T-helper 1 cell treated with Interleukin-12 subunit alpha and Interleukin-12 subunit beta and Interleukin-4 antibody, amounts not matched to agents 30 ng/mL and 1 ng/mL, for 36 hours (primary cell): ENCODE measurements around the gene CPSF6. TPM values are rescaled to one million over a fixed set of nuclear protein-coding genes. Genes with fewer than 3 reads are reported as not detected.
"Not testable (repeated sequence)": the region's sequence is repeated elsewhere in the genome, so short reads cannot be mapped to it uniquely, and the experiment has no call there.

Experiments used
- intact Hi-C: fragments of 100-400 bp; cut with micrococcal nuclease; formaldehyde crosslinking; loops from one replicate; pipeline ENCODE4 v1.15.1; 2024
- total RNA-seq: library from RNA; stranded (reverse); gene quantifications from 2 replicates; pipeline ENCODE4 v1.2.3, GENCODE V29; 2022

CPSF6 gene
- total RNA-seq, 1 donor from 2014 or later: 96.2 TPM

DNA sequence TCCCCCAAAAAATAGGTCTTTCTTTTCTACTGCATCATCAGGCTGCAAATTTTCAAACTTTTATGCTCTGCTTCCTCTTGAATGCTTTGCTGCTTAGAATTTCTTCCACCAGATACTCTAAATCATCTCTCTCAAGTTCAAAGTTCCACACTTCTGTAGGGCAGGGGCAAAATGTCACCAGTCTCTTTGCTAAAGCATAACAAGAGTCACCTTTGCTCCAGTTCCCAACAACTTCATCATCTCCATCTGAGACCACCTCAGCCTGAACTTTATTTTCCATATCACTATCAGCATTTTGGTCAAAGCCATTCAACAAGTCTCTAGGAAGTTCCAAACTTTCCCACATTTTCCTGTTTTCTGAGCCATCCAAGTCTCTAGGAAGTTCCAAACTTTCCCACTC is 77.4 kb downstream of the CPSF6 start:
- intact Hi-C loops: not testable (repeated sequence)

DNA sequence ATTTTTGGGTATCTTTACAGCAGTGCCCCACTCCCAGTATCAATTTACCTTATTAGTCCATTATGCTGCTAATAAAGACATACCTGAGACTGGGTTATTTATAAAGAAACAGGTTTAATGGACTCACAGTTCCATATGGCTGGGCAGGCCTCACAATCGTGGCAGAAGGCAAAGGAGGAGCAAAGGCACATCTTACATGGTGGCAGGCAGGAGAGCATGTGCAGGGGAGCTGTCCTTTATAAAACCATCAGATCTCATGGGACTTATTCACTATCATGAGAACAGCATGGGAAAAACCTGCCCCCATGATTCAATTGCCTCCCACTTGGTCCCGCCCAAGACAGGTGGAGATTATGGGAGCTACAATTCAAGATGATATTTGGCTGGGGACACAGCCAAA is 77.9 kb downstream of the CPSF6 start:
- intact Hi-C loops: not testable (repeated sequence)

DNA sequence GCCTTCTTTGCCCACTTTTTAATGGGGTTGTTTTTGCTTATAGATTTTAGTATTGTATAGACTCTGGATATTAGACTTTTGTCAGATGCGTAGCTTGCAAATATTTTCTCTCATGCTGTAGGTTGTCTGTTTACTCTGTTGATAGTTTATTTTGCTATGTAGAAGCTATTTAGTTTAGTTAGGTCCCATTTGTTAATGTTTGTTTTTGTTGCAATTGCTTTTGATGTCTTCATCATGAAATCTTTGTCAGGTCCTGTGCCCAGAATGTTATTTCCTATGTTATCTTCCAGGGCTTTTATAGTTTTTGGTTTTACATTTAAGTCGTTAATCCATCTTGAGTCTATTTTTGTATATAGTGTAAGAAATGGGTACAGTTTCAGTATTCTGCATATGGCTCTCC is 78.9 kb downstream of the CPSF6 start:
- intact Hi-C loops: no loop called here

DNA sequence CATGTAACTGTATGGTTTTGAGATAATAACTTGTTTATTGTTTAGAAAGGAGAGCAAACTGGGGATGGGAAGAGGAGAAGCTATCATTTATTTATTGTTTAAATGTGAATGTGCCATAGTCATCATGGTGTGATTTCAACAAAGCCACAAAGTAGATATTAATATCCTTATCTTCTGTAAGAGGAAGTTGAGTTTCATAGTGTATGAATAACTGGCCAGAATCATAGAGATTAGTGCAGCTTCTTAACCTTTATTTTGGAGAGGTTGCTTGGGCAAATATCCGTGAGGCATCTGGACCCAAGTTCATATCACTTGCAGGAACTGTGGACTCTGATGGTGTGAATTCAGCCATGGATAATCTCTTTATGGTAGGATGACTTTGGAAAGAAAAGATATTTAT is 82.0 kb downstream of the CPSF6 start:
- intact Hi-C loops: no loop called here

Other genes with a start within 250 kb of the CPSF6 start
- 1.3 and 1.8 TPM in 2 replicates for gene LYZ, start 108.8 kb downstream of the CPSF6 start, total RNA-seq
- 28.7 and 31.4 TPM in 2 replicates for gene YEATS4, start 120.2 kb downstream of the CPSF6 start, total RNA-seq
- gene FRS2, start 230.8 kb downstream of the CPSF6 start, total RNA-seq: 19.3 and 23.2 TPM in 2 replicates